Activated CD4-positive, alpha-beta T cell treated with anti-CD3 and anti-CD28 coated beads, Interleukin-2, amount 50 U/mL, for 4 hours (primary cell): ENCODE measurements around the gene PUM2.

Experiments used
- DNase-seq, 2 experiments: peaks; one replicate each; pipeline ENCODE4 v3.0.0-alpha.2; 2020

The PUM2 gene

GRCh38 chr2:20229322-20230113 lies 121.1 kb downstream of the PUM2 start:
- DNase-seq = no peak

- no peak for DNase-seq
Measured at GRCh38 chr2:20227894-20228505, 122.6 kb downstream of the PUM2 start.

GRCh38 chr2:20226152-20226545 lies 124.5 kb downstream of the PUM2 start:
- no peak for DNase-seq

GRCh38 chr2:20225294-20226151 lies 125.1 kb downstream of the PUM2 start:
- DNase-seq = no peak

GRCh38 chr2:20224716-20225293 lies 125.8 kb downstream of the PUM2 start, which contains the start of gene SDC1:
Gene SDC1 (minus strand): TSS chr2:20225130. CDS start chr2:20224867, 263 bp downstream.
- DNase-seq = no peak

GRCh38 chr2:20224164-20224715 lies 126.4 kb downstream of the PUM2 start:
- no peak for DNase-seq

- DNase-seq = no peak
Measured at GRCh38 chr2:20223407-20224163, 127.1 kb downstream of the PUM2 start.

- DNase-seq = no peak
Measured at GRCh38 chr2:20222769-20223406, 127.8 kb downstream of the PUM2 start.

- DNase-seq = no peak
Measured at GRCh38 chr2:20222014-20222768, 128.5 kb downstream of the PUM2 start.

- no peak for DNase-seq
Measured at GRCh38 chr2:20221555-20221973, 129.1 kb downstream of the PUM2 start.

GRCh38 chr2:20220806-20221554 lies 129.7 kb downstream of the PUM2 start:
- DNase-seq = no peak

GRCh38 chr2:20219763-20220380 lies 130.8 kb downstream of the PUM2 start:
- no peak for DNase-seq

- no peak for DNase-seq
Measured at GRCh38 chr2:20218331-20219320, 132.0 kb downstream of the PUM2 start.

- no peak for DNase-seq
Measured at GRCh38 chr2:20217041-20217970, 133.3 kb downstream of the PUM2 start.

GRCh38 chr2:20216130-20217025 lies 134.3 kb downstream of the PUM2 start:
- no peak for DNase-seq
